K562 (cell line): ENCODE data around the gene ZNF644. TPM values are rescaled to one million over a fixed set of nuclear protein-coding genes. Genes with fewer than 3 reads are reported as not detected.
"Not testable (repeated sequence)": the region's sequence is repeated elsewhere in the genome, so short reads cannot be mapped to it uniquely, and the experiment has no call there.

Experiments
- ATAC-seq: fragments of 200-7000 bp; cut with Tn5 transposase; 3 replicates; pipeline ENCODE4 v1.9.1; 2020; ENCODE audit warnings: moderate library complexity
- BruUV-seq: library from RNA; stranded (reverse); fragments of 400-500 nt; replicated peaks from 2 replicates; lab custom pipeline; 2021; lab: Mats Ljungman, UMichigan
- CTCF ChIA-PET: fragments of 300-600 bp; formaldehyde crosslinking; extraction: SDS; loops from one replicate; lab custom pipeline; 2021; ENCODE audit warnings: low intra/inter-chr PET ratio; lab: Yijun Ruan, JAX
- POLR2A ChIA-PET: fragments of 300-600, 350-650 bp; sonication (Branson Sonifier 250); formaldehyde crosslinking; extraction: SDS; loops from one replicate; lab custom pipeline; 2021; ENCODE audit warnings: antibody characterized with exemption, inconsistent platforms; lab: Yijun Ruan, JAX
- DNase-seq, 4 experiments: peaks; one replicate each; pipeline versions ENCODE4 v3.0.0 to v3.0.0-alpha.2; 2011 to 2018; ENCODE audit warnings: low spot score in 3 of 4, mixed read lengths in 3 of 4; ENCODE audit errors: extremely low read depth in 1 of 4
- FAIRE-seq: peaks from 2 replicates; lab custom pipeline; 2011; peaks lifted over from hg19 to GRCh38; lab: Jason Lieb, UNC
- H2AFZ ChIP-seq: 2 replicates; pipeline ENCODE4 v1.6.0; 2011; ENCODE audit warnings: low read depth, low read length, control low read depth, inconsistent platforms
- H3K27ac ChIP-seq: fragments of 200-600 bp; 3 replicates; pipeline ENCODE4 v1.8.0; 2011; ENCODE audit warnings: low read depth, mild to moderate bottlenecking, control low read depth, inconsistent platforms, low read length, moderate library complexity, mixed read lengths; ENCODE audit errors: extremely low read depth
- H3K27me3 ChIP-seq, 2 experiments: fragments of 300-600 bp in 1 of 2; 2 replicates in 1 of 2; 3 replicates in 1 of 2; pipeline versions ENCODE4 v1.6.0 to v1.8.0; 2011; ENCODE audit warnings: inconsistent platforms in 2 of 2, low read length in 2 of 2, mild to moderate bottlenecking in 1 of 2, mixed read lengths in 1 of 2, moderate library complexity in 1 of 2; ENCODE audit not compliant: control insufficient read depth in 2 of 2, insufficient read depth in 2 of 2
- H3K36me3 ChIP-seq: fragments of 300-600 bp; 3 replicates; pipeline ENCODE4 v1.8.0; 2011; ENCODE audit warnings: mild to moderate bottlenecking, low read length, inconsistent platforms; ENCODE audit not compliant: control insufficient read depth, insufficient read depth
- H3K4me1 ChIP-seq, 2 experiments: fragments of 200-600 bp in 1 of 2; replicated peaks in 1 of 2; 2 replicates in 1 of 2; 3 replicates in 1 of 2; pipeline versions ENCODE4 v1.5.1 to v1.8.0; 2011; ENCODE audit warnings: inconsistent platforms in 2 of 2, low read length in 2 of 2, mild to moderate bottlenecking in 1 of 2, mixed read lengths in 1 of 2, moderate library complexity in 1 of 2; ENCODE audit not compliant: control insufficient read depth in 2 of 2, insufficient read depth in 2 of 2
- H3K4me2 ChIP-seq: 2 replicates; pipeline ENCODE4 v1.6.1; 2011; ENCODE audit warnings: low read length, control low read depth, inconsistent platforms, mixed read lengths; ENCODE audit not compliant: insufficient read depth
- H3K4me3 ChIP-seq: fragments of 200-600 bp; sonication (generic), shearing (Covaris generic); 2 replicates; pipeline ENCODE4 v1.5.1; 2016; ENCODE audit warnings: control low read depth, inconsistent platforms
- H3K79me2 ChIP-seq: fragments of 200-600 bp; 3 replicates; pipeline ENCODE4 v1.8.0; 2011; ENCODE audit warnings: low read length, inconsistent platforms; ENCODE audit not compliant: control insufficient read depth, insufficient read depth
- H3K9ac ChIP-seq, 2 experiments: 2 replicates each; pipeline versions ENCODE4 v1.6.0 to v1.6.1; 2011; ENCODE audit warnings: low read depth in 2 of 2, low read length in 2 of 2, control low read depth in 1 of 2, inconsistent platforms in 1 of 2, mild to moderate bottlenecking in 1 of 2, mixed read lengths in 1 of 2; ENCODE audit not compliant: insufficient read depth in 1 of 2
- H3K9me1 ChIP-seq: one replicate; pipeline ENCODE4 v1.6.0; 2011; ENCODE audit warnings: inconsistent platforms, mild to moderate bottlenecking, low read length, moderate library complexity; ENCODE audit not compliant: control insufficient read depth, insufficient read depth
- H3K9me3 ChIP-seq: replicated peaks from 2 replicates; pipeline ENCODE4 v1.5.1; 2011; ENCODE audit warnings: low read depth, low read length, inconsistent platforms; ENCODE audit not compliant: control insufficient read depth, insufficient read depth
- H4K20me1 ChIP-seq: replicated peaks from 2 replicates; pipeline ENCODE4 v1.6.1; 2011; ENCODE audit warnings: low read length, inconsistent platforms, mixed read lengths; ENCODE audit not compliant: control insufficient read depth, insufficient read depth
- NR2C1 ChIP-seq, 2 experiments: fragments of 450-650 bp; IDR thresholded peaks; 2 replicates each; pipeline ENCODE4 v1.6.1; 2017; ENCODE audit warnings: mild to moderate bottlenecking in 2 of 2, antibody characterized with exemption in 1 of 2, inconsistent platforms in 1 of 2, missing compliant biosample characterization in 1 of 2, missing genetic modification characterization in 1 of 2
- RBBP5 ChIP-seq: fragments of 200-600 bp; sonication (generic); IDR thresholded peaks from 2 replicates; pipeline ENCODE4 v1.6.1; 2012; ENCODE audit warnings: borderline replicate concordance, mild to moderate bottlenecking, low read length, control low read depth, inconsistent platforms; ENCODE audit not compliant: insufficient read depth, poor library complexity, severe bottlenecking
- TEAD2 ChIP-seq: fragments of 450-650 bp; IDR thresholded peaks from 2 replicates; pipeline ENCODE4 v1.6.1; 2016; ENCODE audit warnings: missing genetic modification characterization, control low read depth, missing compliant biosample characterization
- ZHX1 ChIP-seq: fragments of 150-350 bp; conservative IDR thresholded peaks from 2 replicates; pipeline ENCODE4 v1.6.1; 2014; ENCODE audit warnings: low read length
- WGBS: fragments of 100-300 bp; shearing (Covaris generic); methylation state at CpG from one replicate; pipeline ENCODE4 v1.1.6; 2016; ENCODE audit warnings: low coverage, mixed read lengths; ENCODE audit not compliant: insufficient coverage; ENCODE audit errors: missing lambda C conversion rate; 5-methylcytosine and 5-hydroxymethylcytosine counted together
- in situ Hi-C: fragments of 300-500 bp; cut with MboI; formaldehyde crosslinking; loops from 4 replicates; pipeline ENCODE4 v1.15.0; 2018; ENCODE audit warnings: inconsistent platforms, mixed read lengths
- intact Hi-C: fragments of 100-400 bp; cut with micrococcal nuclease; formaldehyde crosslinking; loops from 2 replicates; pipeline ENCODE4 v1.14.2; 2022
- polyA plus RNA-seq, 8 experiments: library from polyadenylated mRNA; depleted of rRNA in 4 of 8; stranded (reverse) in 5 of 8; unstranded in 3 of 8; fragments of >200 nt; fragmentation: Nextera tagmentation in 2 of 8; fragmentation: Illumina TruSeq in 1 of 8; extraction: Ambion mirVana in 2 of 8; extraction: Trizol in 1 of 8; gene quantifications; 2 replicates each; pipeline versions ENCODE4 v1.2.1 to v1.2.3, GENCODE V29; 2011 to 2014; ENCODE audit warnings: inconsistent platforms in 1 of 8, missing spikeins in 1 of 8
- total RNA-seq, 7 experiments: library from RNA; depleted of rRNA in 6 of 7; stranded (reverse); fragments of >200 nt in 6 of 7; fragmentation: Illumina TruSeq in 2 of 7; extraction: Trizol in 2 of 7; gene quantifications; 2 replicates each; pipeline versions ENCODE4 v1.2.1 to v1.2.3, GENCODE V29; 2011 to 2021; ENCODE audit warnings: low replicate concordance in 1 of 7

ZNF644 gene
- total and polyA plus RNA-seq, 9 of the 15 experiments (the other 6 are each of a cell fraction or from before 2014, with no cell fraction given) = 25.3 to 71.4 (median 39.6) TPM

- DNase-seq = no peak
- in situ Hi-C loops = no loop called here
- no peaks in the 10 kb centered on the region for H3K9me1 ChIP-seq
- TF ChIP-seq TEAD2 (no peak), NR2C1 (IDR thresholded peaks at IDR 0.05) (no peak), NR2C1 (tag; IDR thresholded peaks at IDR 0.05) (no peak), ZHX1 (no peak), RBBP5 (no peak)
- no peak overlapping the region for H3K27ac ChIP-seq
- FAIRE-seq = no peak
- ATAC-seq = no peak
- H4K20me1 ChIP-seq = no peaks in the 10 kb centered on the region
- no peak overlapping the region for H3K9ac ChIP-seq
- H3K79me2 ChIP-seq = no peaks in the 10 kb centered on the region
- H3K4me2 ChIP-seq = no peak overlapping the region
- H3K36me3 ChIP-seq = no peaks in the 10 kb centered on the region
- no peaks in the 10 kb centered on the region for H3K4me1 ChIP-seq
- 0% methylated on average over 2 of the region's 2 CpGs for WGBS
- intact Hi-C loops = no loop called here
- CTCF ChIA-PET = no interaction called here
- H3K9me3 ChIP-seq = no peaks in the 10 kb centered on the region
- BruUV-seq = no TSS peak
- no peak overlapping the region for H2AFZ ChIP-seq
- H3K27me3 ChIP-seq = no peaks in the 10 kb centered on the region; a peak in 3 of 5 replicates
- no peak overlapping the region for H3K4me3 ChIP-seq
- POLR2A ChIA-PET = no interaction called here
Observed at GRCh38 chr1:91053630-91054029, 31.8 kb upstream of the ZNF644 start.

- H4K20me1 ChIP-seq, H3K9me3 ChIP-seq, FAIRE-seq, H3K27ac ChIP-seq, BruUV-seq, DNase-seq, H3K27me3 ChIP-seq, H3K9ac ChIP-seq, ATAC-seq, in situ Hi-C loops, H3K36me3 ChIP-seq, H3K4me3 ChIP-seq, H3K4me2 ChIP-seq, H3K79me2 ChIP-seq, H2AFZ ChIP-seq, H3K9me1 ChIP-seq, intact Hi-C loops, H3K4me1 ChIP-seq, POLR2A ChIA-PET: not testable (repeated sequence)
- CTCF ChIA-PET = interaction anchor here (0.8 kb wide), 1 partner anchor 12 kb away, joined by 3 read pairs; no protein-coding TSS in a partner anchor
- WGBS = 0% methylated on average over 2 of the region's 2 CpGs
Observed at GRCh38 chr1:91049551-91049950, 27.7 kb upstream of the ZNF644 start.
